HG02763 (cell line): ENCODE results near the gene IL25.
"Not testable (repeated sequence)": the region's sequence is repeated elsewhere in the genome, so short reads cannot be mapped to it uniquely, and the experiment has no call there.

ENCODE experiments used
- ATAC-seq: cut with Tn5 transposase; IDR thresholded peaks from one replicate; pipeline ENCODE4 v1.9.1; 2021; ENCODE audit warnings: mild to moderate bottlenecking, moderate library complexity; ENCODE audit not compliant: unreplicated experiment

IL25 gene

DNA sequence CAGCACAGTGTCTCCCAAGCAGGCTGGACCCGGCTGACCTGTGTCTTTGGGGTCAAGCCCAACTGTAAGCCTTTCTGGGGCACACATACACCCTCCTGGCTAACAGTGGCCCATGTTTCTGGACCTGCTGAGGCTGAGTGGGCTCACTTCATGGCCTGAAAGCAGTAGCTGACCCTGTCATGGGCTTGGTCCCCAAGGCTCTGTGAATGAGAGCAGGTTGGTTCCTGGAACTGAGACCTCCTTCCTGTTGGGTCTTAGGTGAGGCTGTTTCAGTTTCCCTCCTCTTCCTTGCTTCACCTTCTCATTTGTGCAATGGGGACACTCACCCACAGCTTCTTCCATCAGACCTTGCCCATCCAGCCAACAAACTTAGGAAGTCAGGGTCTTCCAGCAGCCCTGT lies 744 bp upstream of the IL25 start:
- ATAC-seq: no peak

GRCh38 chr14:23373041-23373440 lies 432 bp downstream of the IL25 start:
- ATAC-seq: no peak

DNA sequence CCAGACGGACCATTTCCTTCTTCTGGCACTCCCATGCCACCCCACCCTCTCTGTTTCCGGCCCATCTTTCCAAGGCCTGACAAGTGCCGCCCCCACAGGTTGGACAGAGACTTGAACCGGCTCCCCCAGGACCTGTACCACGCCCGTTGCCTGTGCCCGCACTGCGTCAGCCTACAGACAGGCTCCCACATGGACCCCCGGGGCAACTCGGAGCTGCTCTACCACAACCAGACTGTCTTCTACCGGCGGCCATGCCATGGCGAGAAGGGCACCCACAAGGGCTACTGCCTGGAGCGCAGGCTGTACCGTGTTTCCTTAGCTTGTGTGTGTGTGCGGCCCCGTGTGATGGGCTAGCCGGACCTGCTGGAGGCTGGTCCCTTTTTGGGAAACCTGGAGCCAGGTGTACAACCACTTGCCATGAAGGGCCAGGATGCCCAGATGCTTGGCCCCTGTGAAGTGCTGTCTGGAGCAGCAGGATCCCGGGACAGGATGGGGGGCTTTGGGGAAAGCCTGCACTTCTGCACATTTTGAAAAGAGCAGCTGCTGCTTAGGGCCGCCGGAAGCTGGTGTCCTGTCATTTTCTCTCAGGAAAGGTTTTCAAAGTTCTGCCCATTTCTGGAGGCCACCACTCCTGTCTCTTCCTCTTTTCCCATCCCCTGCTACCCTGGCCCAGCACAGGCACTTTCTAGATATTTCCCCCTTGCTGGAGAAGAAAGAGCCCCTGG lies 3.1 kb downstream of the IL25 start:
- no peak for ATAC-seq

DNA sequence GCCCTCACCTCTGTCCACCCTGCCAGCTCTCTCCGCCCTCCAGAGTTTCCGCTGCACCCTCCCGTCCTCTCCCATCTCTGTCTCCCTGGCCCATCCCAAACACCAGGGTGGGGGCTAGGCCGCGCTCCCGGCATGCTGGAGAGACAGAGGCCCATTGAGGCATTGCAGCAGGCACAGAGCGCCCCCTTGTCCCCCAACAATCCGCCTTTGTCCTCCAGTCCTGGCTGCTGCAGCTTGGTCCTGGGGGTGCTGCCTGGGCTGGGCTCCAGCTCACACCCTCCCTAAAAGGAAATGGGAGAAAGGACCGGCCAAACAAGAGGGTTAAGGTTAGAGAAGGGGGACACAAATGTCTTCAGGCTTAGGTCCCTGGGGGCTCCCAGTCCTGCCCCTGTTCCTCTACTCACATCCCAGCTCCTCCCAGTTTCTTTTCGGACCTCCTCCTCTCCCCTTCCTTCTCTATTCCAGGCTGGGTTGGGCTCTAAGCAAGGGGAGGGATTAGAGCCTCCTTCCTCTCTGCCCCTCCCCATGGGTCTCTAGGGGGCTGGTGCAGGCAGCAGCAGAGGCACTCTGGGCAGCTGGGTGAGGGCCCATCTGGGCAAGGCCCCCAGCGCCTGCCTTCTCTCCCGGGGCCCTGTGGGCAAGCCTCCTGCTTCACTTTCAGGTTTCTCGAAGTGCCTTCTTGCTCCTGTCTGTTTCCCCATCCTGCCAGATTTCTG lies 4.0 kb downstream of the IL25 start, which contains the start of gene CMTM5:
CMTM5 (plus strand) TSS at position 565 of the 716 bp plus-strand sequence. CDS start 206 bp downstream, outside the sequence.
- no peak for ATAC-seq

DNA sequence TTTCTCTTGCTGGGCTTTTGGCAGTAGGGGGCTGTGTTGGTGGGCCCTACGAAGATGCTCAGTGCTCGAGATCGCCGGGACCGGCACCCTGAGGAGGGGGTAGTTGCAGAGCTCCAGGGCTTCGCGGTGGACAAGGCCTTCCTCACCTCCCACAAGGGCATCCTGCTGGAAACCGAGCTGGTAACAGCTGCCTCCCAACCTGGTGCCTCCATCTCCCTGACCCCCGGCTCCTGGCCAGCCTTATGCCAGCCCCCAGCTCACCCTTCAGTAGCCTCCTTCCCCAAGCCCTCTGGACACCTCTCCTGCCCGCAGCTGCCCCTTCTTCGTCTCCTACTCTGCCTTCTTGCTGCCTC lies 4.6 kb downstream of the IL25 start:
- ATAC-seq: no peak

GRCh38 chr14:23377573-23378563 lies 5.3 kb downstream of the IL25 start:
- no peak for ATAC-seq

GRCh38 chr14:23378612-23379220 lies 6.1 kb downstream of the IL25 start:
- ATAC-seq: no peak

GRCh38 chr14:23379366-23380196 lies 7.0 kb downstream of the IL25 start:
- ATAC-seq: no peak

- no peak for ATAC-seq
Measured at GRCh38 chr14:23380197-23380914, 7.7 kb downstream of the IL25 start.

- no peak for ATAC-seq
Measured at GRCh38 chr14:23380976-23381375, 8.4 kb downstream of the IL25 start.

GRCh38 chr14:23381871-23382270 lies 9.3 kb downstream of the IL25 start:
- no peak for ATAC-seq

GRCh38 chr14:23382276-23382675 lies 9.7 kb downstream of the IL25 start:
- ATAC-seq: no peak

- ATAC-seq: no peak
Measured at GRCh38 chr14:23382731-23383440, 10.3 kb downstream of the IL25 start.

DNA sequence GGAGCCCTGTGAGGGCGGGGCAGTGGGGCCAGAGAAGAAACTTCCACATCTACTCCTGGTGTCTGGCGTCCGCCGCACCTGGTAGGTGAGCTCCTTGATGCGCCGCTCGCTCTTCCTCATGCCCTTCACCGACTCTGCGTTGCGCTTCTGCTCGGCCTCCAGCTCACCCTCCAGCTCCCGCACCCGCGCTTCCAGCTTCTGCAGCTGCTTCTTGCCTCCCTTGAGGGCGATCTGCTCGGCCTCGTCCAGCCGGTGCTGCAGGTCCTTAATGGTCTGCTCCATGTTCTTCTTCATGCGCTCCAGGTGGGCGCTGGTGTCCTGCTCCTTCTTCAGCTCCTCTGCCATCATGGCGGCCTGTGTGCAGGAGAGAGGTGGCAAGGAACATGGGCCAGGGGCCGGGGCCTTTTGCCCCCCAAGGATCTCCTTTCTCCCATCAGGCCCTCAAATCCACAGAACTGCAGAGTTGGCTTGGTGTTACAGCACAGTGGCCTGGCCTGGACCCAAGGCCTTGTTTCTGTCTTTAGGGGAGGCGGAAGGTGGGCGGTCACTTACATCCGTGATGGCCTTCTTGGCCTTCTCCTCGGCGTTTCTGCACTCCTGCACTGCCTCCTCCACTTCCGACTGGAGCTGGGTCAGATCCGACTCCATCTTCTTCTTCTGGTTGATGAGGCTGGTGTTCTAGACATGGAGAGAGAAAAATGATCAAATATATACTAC lies 11.9 kb downstream of the IL25 start:
- ATAC-seq: no peak

DNA sequence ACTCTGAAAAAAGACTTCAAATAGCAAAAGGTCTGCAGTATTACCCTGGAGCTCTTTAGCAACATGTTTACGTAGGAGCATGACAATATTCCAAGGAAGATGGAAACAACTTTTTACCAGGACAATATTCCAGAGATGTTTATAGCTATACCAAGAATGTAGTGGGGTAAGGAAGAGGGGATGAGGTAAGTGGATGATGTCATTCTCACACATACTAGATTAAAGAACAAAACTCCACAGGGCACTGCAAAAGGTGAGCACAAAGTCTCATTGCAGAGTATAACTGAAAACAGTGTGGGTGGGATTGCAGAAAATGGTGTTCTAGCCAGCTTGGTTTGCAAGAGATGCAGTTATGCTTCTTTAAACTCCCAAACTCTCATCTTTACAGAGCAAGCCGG lies 12.6 kb downstream of the IL25 start:
- ATAC-seq: no peak

GRCh38 chr14:23385642-23386265 lies 13.1 kb downstream of the IL25 start:
- ATAC-seq: no peak

- not testable (repeated sequence) for ATAC-seq
Measured at GRCh38 chr14:23386266-23386657, 13.7 kb downstream of the IL25 start.

DNA sequence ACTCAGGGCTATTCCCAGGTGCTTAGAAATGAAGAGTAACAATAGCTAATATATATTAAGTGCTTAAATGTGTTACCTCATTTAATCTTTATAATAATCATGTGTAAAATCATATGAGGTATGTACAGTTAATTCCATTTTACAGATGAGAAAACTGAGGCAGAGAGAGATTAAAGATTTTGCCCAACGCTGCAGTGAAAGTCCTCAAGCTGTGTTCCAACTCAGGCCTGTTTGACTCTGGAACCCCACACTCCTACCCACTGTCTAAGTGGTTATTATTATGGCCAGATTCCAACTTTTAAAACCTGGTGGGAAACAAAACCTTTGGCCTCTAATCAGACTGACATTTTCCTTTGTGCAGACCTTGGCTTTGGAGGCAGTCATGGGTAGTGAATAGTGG lies 14.4 kb downstream of the IL25 start:
- no peak for ATAC-seq
